HL-60 (cell line): Measurements from ENCODE around the gene ADCY1.

Source experiments
- DNase-seq, 2 experiments: peaks; one replicate each; pipeline ENCODE4 v3.0.0-alpha.2; 2010 to 2020; ENCODE audit warnings: low read depth in 1 of 2, low spot score in 1 of 2
- H3K27ac ChIP-seq: fragments of 250-450 bp; sonication (Bioruptor Pico); replicated peaks from 2 replicates; pipeline ENCODE4 v1.5.1; 2020; ENCODE audit warnings: mild to moderate bottlenecking, moderate library complexity
- H3K27me3 ChIP-seq: fragments of 250-450 bp; sonication (Bioruptor Pico); 2 replicates; pipeline ENCODE4 v1.5.1; 2021; ENCODE audit warnings: mild to moderate bottlenecking, moderate library complexity; ENCODE audit not compliant: insufficient read depth, poor library complexity, severe bottlenecking
- H3K4me3 ChIP-seq: replicated peaks from 2 replicates; pipeline ENCODE4 v1.5.1; 2011; ENCODE audit warnings: mild to moderate bottlenecking, control low read depth, low read length; ENCODE audit not compliant: insufficient read depth
- GABPA ChIP-seq: IDR thresholded peaks from 2 replicates; pipeline ENCODE4 v1.6.1; 2012; ENCODE audit warnings: low read depth
- POLR2AphosphoS5 ChIP-seq: IDR thresholded peaks from 2 replicates; pipeline ENCODE4 v1.6.1; 2012; ENCODE audit warnings: low read depth
- SPI1 ChIP-seq: IDR thresholded peaks from 2 replicates; pipeline ENCODE4 v1.6.1; 2012; ENCODE audit warnings: low read depth, mild to moderate bottlenecking, borderline replicate concordance
- TF ChIP-seq, protein P1 (sequence below): IDR thresholded peaks from one replicate; pipeline ENCODE4 v1.5.1; 2011; ENCODE audit warnings: low read length, control low read depth, inconsistent platforms; ENCODE audit not compliant: insufficient read depth
- TF ChIP-seq, protein P2 (sequence below): IDR thresholded peaks from 2 replicates; pipeline ENCODE4 v1.6.1; 2012; ENCODE audit warnings: low read depth; ENCODE audit not compliant: insufficient replicate concordance

The ADCY1 gene

DNA sequence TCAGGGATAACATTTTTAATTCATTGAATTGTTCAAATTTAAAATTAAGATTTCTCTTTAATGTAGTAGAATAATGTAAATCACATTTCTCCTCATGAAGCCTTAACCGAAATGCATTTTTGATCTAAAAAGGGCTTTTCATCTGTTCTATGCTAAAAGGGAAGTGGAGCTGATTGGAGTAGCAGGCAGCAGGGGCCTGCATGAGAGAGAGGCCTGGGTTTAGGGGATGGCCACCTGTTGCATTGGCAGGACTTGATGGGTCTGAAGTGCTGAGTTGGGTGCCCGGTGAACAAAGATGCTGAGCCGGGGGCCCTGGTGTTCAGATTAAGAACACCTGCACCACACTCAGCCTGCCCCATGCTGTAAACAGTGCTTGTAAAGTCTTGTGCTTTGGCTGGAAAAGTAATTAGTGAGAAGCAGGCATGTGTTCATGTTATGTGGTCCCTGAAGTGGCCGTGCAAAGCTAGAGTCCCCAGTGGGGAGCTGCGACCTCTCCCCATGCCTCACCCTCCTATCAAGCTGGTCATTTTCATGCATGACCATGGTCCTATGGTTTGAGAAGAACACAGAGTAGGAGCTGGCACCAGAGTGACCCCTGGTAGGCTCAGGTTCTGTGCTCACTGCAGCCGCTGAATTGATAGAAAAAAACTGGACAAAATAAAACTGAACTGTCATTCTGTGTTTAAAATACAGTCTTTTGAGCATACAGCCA, 124.3 kb downstream of the ADCY1 start:
- no peak overlapping the region for H3K4me3 ChIP-seq
- no peak for DNase-seq
- no peak overlapping the region for H3K27ac ChIP-seq
- TF ChIP-seq, protein P1, sequence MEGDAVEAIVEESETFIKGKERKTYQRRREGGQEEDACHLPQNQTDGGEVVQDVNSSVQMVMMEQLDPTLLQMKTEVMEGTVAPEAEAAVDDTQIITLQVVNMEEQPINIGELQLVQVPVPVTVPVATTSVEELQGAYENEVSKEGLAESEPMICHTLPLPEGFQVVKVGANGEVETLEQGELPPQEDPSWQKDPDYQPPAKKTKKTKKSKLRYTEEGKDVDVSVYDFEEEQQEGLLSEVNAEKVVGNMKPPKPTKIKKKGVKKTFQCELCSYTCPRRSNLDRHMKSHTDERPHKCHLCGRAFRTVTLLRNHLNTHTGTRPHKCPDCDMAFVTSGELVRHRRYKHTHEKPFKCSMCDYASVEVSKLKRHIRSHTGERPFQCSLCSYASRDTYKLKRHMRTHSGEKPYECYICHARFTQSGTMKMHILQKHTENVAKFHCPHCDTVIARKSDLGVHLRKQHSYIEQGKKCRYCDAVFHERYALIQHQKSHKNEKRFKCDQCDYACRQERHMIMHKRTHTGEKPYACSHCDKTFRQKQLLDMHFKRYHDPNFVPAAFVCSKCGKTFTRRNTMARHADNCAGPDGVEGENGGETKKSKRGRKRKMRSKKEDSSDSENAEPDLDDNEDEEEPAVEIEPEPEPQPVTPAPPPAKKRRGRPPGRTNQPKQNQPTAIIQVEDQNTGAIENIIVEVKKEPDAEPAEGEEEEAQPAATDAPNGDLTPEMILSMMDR, result no peak
- peak; percentile 35; the same call in 1 of the 2 replicates for TF ChIP-seq SPI1
- H3K27me3 ChIP-seq, result no peaks in the 10 kb centered on the region

DNA sequence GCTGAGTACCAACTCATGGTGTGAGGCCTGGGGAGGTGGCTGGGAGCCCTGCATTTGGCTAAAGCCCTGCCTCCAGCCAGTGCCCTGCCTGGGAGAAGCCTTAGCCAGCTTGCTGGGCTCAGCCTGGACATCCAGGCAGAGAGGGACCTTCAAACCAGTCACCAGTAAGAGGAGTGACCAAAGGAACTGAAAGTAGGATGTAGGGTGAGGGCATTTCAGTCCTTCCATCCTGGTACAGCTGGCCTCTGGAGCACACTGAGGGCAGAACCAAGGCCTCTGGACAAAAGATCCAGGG, 124.8 kb downstream of the ADCY1 start:
- no peaks in the 10 kb centered on the region for H3K27me3 ChIP-seq
- TF ChIP-seq, protein P2, sequence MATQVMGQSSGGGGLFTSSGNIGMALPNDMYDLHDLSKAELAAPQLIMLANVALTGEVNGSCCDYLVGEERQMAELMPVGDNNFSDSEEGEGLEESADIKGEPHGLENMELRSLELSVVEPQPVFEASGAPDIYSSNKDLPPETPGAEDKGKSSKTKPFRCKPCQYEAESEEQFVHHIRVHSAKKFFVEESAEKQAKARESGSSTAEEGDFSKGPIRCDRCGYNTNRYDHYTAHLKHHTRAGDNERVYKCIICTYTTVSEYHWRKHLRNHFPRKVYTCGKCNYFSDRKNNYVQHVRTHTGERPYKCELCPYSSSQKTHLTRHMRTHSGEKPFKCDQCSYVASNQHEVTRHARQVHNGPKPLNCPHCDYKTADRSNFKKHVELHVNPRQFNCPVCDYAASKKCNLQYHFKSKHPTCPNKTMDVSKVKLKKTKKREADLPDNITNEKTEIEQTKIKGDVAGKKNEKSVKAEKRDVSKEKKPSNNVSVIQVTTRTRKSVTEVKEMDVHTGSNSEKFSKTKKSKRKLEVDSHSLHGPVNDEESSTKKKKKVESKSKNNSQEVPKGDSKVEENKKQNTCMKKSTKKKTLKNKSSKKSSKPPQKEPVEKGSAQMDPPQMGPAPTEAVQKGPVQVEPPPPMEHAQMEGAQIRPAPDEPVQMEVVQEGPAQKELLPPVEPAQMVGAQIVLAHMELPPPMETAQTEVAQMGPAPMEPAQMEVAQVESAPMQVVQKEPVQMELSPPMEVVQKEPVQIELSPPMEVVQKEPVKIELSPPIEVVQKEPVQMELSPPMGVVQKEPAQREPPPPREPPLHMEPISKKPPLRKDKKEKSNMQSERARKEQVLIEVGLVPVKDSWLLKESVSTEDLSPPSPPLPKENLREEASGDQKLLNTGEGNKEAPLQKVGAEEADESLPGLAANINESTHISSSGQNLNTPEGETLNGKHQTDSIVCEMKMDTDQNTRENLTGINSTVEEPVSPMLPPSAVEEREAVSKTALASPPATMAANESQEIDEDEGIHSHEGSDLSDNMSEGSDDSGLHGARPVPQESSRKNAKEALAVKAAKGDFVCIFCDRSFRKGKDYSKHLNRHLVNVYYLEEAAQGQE, result no peak
- TF ChIP-seq POLR2AphosphoS5 (no peak), GABPA (no peak), SPI1 (no peak)
- TF ChIP-seq, protein P1, result no peak
- no peak for DNase-seq

DNA sequence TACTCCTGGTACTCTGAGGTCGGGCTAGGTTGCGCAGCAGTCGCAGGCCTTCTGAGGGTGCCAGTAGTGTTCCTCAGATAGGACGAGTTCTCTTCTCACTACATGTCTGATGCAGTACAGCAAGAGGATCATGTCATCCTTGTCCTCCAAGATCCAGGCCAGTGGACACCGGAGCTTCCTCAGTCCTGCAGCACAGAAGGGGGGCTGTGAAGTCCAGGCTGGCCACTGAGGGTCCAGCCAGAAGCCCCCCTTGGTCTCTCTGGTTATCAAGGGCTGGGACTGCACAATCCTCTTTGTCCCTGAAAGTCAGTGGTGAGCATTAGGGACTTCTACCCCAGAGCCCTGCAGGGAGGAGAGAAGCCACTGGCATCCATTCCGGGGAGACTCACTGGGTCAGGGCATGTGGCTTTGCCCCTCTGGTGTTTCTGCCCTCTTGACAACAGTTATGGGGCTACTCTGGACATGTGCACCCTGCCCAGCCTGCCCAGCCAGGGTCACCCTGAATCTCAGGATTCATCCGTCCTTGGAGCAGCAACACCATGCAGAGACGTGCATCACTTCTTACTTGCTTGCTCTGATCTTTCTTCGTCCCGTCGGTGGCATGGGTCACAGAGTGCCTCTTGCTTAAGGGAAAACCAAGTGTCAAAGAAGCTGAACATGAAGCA, 125.7 kb downstream of the ADCY1 start:
- TF ChIP-seq, protein P2, result no peak
- TF ChIP-seq POLR2AphosphoS5 (no peak), SPI1 (no peak), GABPA (no peak)
- TF ChIP-seq, protein P1, result no peak
- Histone ChIP-seq H3K27me3 (no peaks in the 10 kb centered on the region), H3K27ac (no peak overlapping the region)

More for the DNA sequence above, 124.8 kb downstream of the ADCY1 start:
- Histone ChIP-seq H3K4me3 (no peak overlapping the region), H3K27ac (no peak overlapping the region)

More for the DNA sequence above, 125.7 kb downstream of the ADCY1 start:
- no peak for DNase-seq
- H3K4me3 ChIP-seq, result no peak overlapping the region
